ENCODE data around the gene TIMP1. TPM values are rescaled to one million over a fixed set of nuclear protein-coding genes. Genes with fewer than 3 reads are reported as not detected.
A peak's percentile ranks its signal among the peaks of the same experiment; 100 is the strongest.

TIMP1 gene
- total RNA-seq, 1 donor from 2014 or later = 62.7 TPM

GRCh38 chrX:47623540-47624027 lies 41.3 kb downstream of the TIMP1 start:
- ATAC-seq (ENCODE audit: poor library complexity) = peak; percentile 66
- DNase-seq = peak; percentile 59
- intact Hi-C loops (cut with DNase I) = no loop called here

GRCh38 chrX:47625365-47625764 lies 43.1 kb downstream of the TIMP1 start:
- ATAC-seq (ENCODE audit: poor library complexity) (no peak), DNase-seq (no peak)

GRCh38 chrX:47628982-47629381 lies 46.7 kb downstream of the TIMP1 start:
- DNase-seq = no peak
- intact Hi-C loops (cut with DNase I) = no loop called here
- no peak for ATAC-seq (ENCODE audit: poor library complexity)

More at GRCh38 chrX:47625365-47625764, 43.1 kb downstream of the TIMP1 start:
- intact Hi-C loops (cut with DNase I) = no loop called here

GRCh38 chrX:47629419-47630200 lies 47.4 kb downstream of the TIMP1 start, which contains the start of gene CFP:
Gene CFP (minus strand): TSS chrX:47629930. CDS start chrX:47629844, 86 bp downstream.
- ATAC-seq (ENCODE audit: poor library complexity) = peak; percentile 36
- no peak for DNase-seq
- intact Hi-C loops (cut with DNase I) = no loop called here

GRCh38 chrX:47631676-47632075 lies 49.4 kb downstream of the TIMP1 start:
- no peak for DNase-seq
- intact Hi-C loops (cut with DNase I) = no loop called here
- ATAC-seq (ENCODE audit: poor library complexity) = no peak

GRCh38 chrX:47632666-47633065 lies 50.4 kb downstream of the TIMP1 start:
- DNase-seq (no peak), ATAC-seq (ENCODE audit: poor library complexity) (no peak)
- intact Hi-C loops (cut with DNase I) = no loop called here

GRCh38 chrX:47633689-47634590 lies 51.7 kb downstream of the TIMP1 start:
- DNase-seq = no peak
- ATAC-seq (ENCODE audit: poor library complexity) = no peak
- intact Hi-C loops (cut with DNase I) = no loop called here

GRCh38 chrX:47634871-47635575 lies 52.8 kb downstream of the TIMP1 start:
- ATAC-seq (ENCODE audit: poor library complexity) = no peak
- DNase-seq = no peak
- intact Hi-C loops (cut with DNase I) = no loop called here

Small RNAs within 50 kb of the gene (microRNA-seq; reads per million reads assigned to microRNA genes)
- gene MIR4769 = not detected

Other genes with a start within 250 kb of the TIMP1 start
- not detected for gene ZNF157, start 211.9 kb upstream of the TIMP1 start, total RNA-seq
- 12.8 TPM for gene ZNF41, start 99.2 kb upstream of the TIMP1 start, total RNA-seq
- 65.7 TPM for gene ARAF, start 21.2 kb upstream of the TIMP1 start, total RNA-seq
- 10.9 TPM for gene SYN1, start 37.4 kb downstream of the TIMP1 start, total RNA-seq
- gene CFP, start 47.5 kb downstream of the TIMP1 start, total RNA-seq = 2.6 TPM
- gene ELK1, start 68.1 kb downstream of the TIMP1 start, total RNA-seq = 20.9 TPM
- 93.2 TPM for gene UXT, start 76.7 kb downstream of the TIMP1 start, total RNA-seq